ENCODE data around the gene MAP2K2. TPM values are rescaled to one million over a fixed set of nuclear protein-coding genes. Genes with fewer than 3 reads are reported as not detected.

The MAP2K2 gene
- total RNA-seq, 3 donors from 2014 or later = 173 to 221 (median 192) TPM

GRCh38 chr19:4108767-4109625 lies 14.9 kb downstream of the MAP2K2 start:
- H3K4me3 ChIP-seq = no peak overlapping the region
- no peaks in the 10 kb centered on the region for H3K36me3 ChIP-seq (ENCODE audit: low read depth)
- no peaks in the 10 kb centered on the region for H3K9me3 ChIP-seq
- H3K4me1 ChIP-seq (ENCODE audit: low read depth) = no peaks in the 10 kb centered on the region
- ATAC-seq (peak; percentile 67), DNase-seq (peak in 2 of 3 donors; percentile 55 to 84)
- no peak for TF ChIP-seq CTCF (IDR thresholded peaks at IDR 0.05)
- intact Hi-C loops (cut with DNase I, micrococcal nuclease) = no loop called here

- H3K4me1 ChIP-seq (ENCODE audit: low read depth) = no peaks in the 10 kb centered on the region
- no peak overlapping the region for H3K4me3 ChIP-seq
- DNase-seq = no peak
- H3K36me3 ChIP-seq (ENCODE audit: low read depth) = peaks cover 4% of the 10 kb centered on the region
- TF ChIP-seq CTCF (IDR thresholded peaks at IDR 0.05) = no peak
- no peaks in the 10 kb centered on the region for H3K9me3 ChIP-seq
- intact Hi-C loops (cut with DNase I, micrococcal nuclease) = no loop called here
- peak; percentile 4 for ATAC-seq
Measured at GRCh38 chr19:4103080-4103433, 20.9 kb downstream of the MAP2K2 start.

GRCh38 chr19:4102339-4103079 lies 21.4 kb downstream of the MAP2K2 start:
- H3K9me3 ChIP-seq = no peaks in the 10 kb centered on the region
- no peak for TF ChIP-seq CTCF (IDR thresholded peaks at IDR 0.05)
- ATAC-seq (no peak), DNase-seq (no peak)
- no peak overlapping the region for H3K4me3 ChIP-seq
- intact Hi-C loops (cut with DNase I, micrococcal nuclease) = no loop called here
- no peaks in the 10 kb centered on the region for H3K4me1 ChIP-seq (ENCODE audit: low read depth)
- H3K36me3 ChIP-seq (ENCODE audit: low read depth) = peaks cover 4% of the 10 kb centered on the region

- no peaks in the 10 kb centered on the region for H3K9me3 ChIP-seq
- no peak for ATAC-seq
- H3K36me3 ChIP-seq (ENCODE audit: low read depth) = peaks cover 4% of the 10 kb centered on the region
- no peaks in the 10 kb centered on the region for H3K4me1 ChIP-seq (ENCODE audit: low read depth)
- DNase-seq = no peak
- H3K4me3 ChIP-seq = no peak overlapping the region
- intact Hi-C loops (cut with DNase I, micrococcal nuclease) = no loop called here
- no peak for TF ChIP-seq CTCF (IDR thresholded peaks at IDR 0.05)
Measured at GRCh38 chr19:4101496-4101770, 22.5 kb downstream of the MAP2K2 start.

- DNase-seq = no peak
- TF ChIP-seq CTCF (IDR thresholded peaks at IDR 0.05) = no peak
Measured at GRCh38 chr19:4100647-4101495, 23.1 kb downstream of the MAP2K2 start.

More at GRCh38 chr19:4100647-4101495, 23.1 kb downstream of the MAP2K2 start:
- Histone ChIP-seq H3K36me3 (ENCODE audit: low read depth) (peaks cover 4% of the 10 kb centered on the region), H3K4me1 (ENCODE audit: low read depth) (no peaks in the 10 kb centered on the region), H3K9me3 (no peaks in the 10 kb centered on the region), H3K4me3 (no peak overlapping the region)
- intact Hi-C loops (cut with DNase I, micrococcal nuclease) = no loop called here
- ATAC-seq = no peak

Measured in mucosa of descending colon (tissue), 3 donors.